OCI-LY7 (cell line): Measurements from ENCODE around the gene SLIT3. TPM values are rescaled to one million over a fixed set of nuclear protein-coding genes. Genes with fewer than 3 reads are reported as not detected.

Experiments used
- BruUV-seq: library from RNA; stranded (reverse); fragments of 400-500 nt; replicated peaks from 2 replicates; lab custom pipeline; 2021; lab: Mats Ljungman, UMichigan
- CTCF ChIA-PET: fragments of 300-600 bp; sonication (Branson Sonifier 250); formaldehyde crosslinking; loops from one replicate; lab custom pipeline; 2022; ENCODE audit warnings: antibody characterized with exemption; ENCODE audit not compliant: unreplicated experiment; lab: Charles Lee
- POLR2A ChIA-PET: fragments of 300-600 bp; sonication (Branson Sonifier 250); formaldehyde crosslinking; loops from one replicate; lab custom pipeline; 2022; ENCODE audit warnings: antibody characterized with exemption; lab: Charles Lee
- DNase-seq: peaks from one replicate; pipeline ENCODE4 v3.0.0-alpha.2; 2015; ENCODE audit warnings: low spot score
- H2AFZ ChIP-seq: fragments of 200-600 bp; sonication (generic), shearing (Covaris generic); 2 replicates; pipeline ENCODE4 v1.6.1; 2014; ENCODE audit warnings: mild to moderate bottlenecking, antibody characterized with exemption, low read length, moderate library complexity
- H3K27ac ChIP-seq: fragments of 200-600 bp; sonication (generic); 2 replicates; pipeline ENCODE4 v1.5.1; 2014; ENCODE audit warnings: mixed run types, low read depth, mild to moderate bottlenecking, moderate library complexity, low read length, inconsistent platforms; ENCODE audit not compliant: poor library complexity, severe bottlenecking
- H3K36me3 ChIP-seq: fragments of 200-600 bp; sonication (generic); 2 replicates; pipeline ENCODE4 v1.6.1; 2014; ENCODE audit warnings: mild to moderate bottlenecking, antibody characterized with exemption, low read length, moderate library complexity, mixed read lengths; ENCODE audit not compliant: insufficient read depth
- H3K4me1 ChIP-seq: fragments of 200-600 bp; sonication (generic); 2 replicates; pipeline ENCODE4 v1.5.1; 2014; ENCODE audit warnings: mild to moderate bottlenecking, low read length; ENCODE audit not compliant: insufficient read depth, poor library complexity, severe bottlenecking
- H3K4me2 ChIP-seq: fragments of 200-600 bp; sonication (generic); 2 replicates; pipeline ENCODE4 v1.6.1; 2014; ENCODE audit warnings: mild to moderate bottlenecking, low read length
- H3K4me3 ChIP-seq: fragments of 200-600 bp; sonication (generic); 2 replicates; pipeline ENCODE4 v1.5.1; 2014; ENCODE audit warnings: mild to moderate bottlenecking, low read depth, low read length; ENCODE audit not compliant: poor library complexity, severe bottlenecking
- H3K79me2 ChIP-seq: fragments of 200-600 bp; sonication (generic); 2 replicates; pipeline ENCODE4 v1.6.1; 2016; ENCODE audit warnings: low read depth, mild to moderate bottlenecking, low read length, moderate library complexity, mixed read lengths; ENCODE audit not compliant: insufficient read depth
- H3K9me2 ChIP-seq: fragments of 200-600 bp; sonication (generic); 2 replicates; pipeline ENCODE4 v1.6.1; 2016; ENCODE audit warnings: mild to moderate bottlenecking, low read length, mixed read lengths; ENCODE audit not compliant: insufficient read depth
- H3K9me3 ChIP-seq: fragments of 200-600 bp; sonication (generic); 2 replicates; pipeline ENCODE4 v1.6.1; 2014; ENCODE audit warnings: mild to moderate bottlenecking, mixed run types, low read length, mixed read lengths
- H4K20me1 ChIP-seq: fragments of 200-600 bp; sonication (generic); 2 replicates; pipeline ENCODE4 v1.6.1; 2014; ENCODE audit warnings: mild to moderate bottlenecking, antibody characterized with exemption, low read length, moderate library complexity, mixed read lengths; ENCODE audit not compliant: insufficient read depth
- EZH2phosphoT487 ChIP-seq: fragments of 200-600 bp; sonication (generic); IDR thresholded peaks from 2 replicates; pipeline ENCODE4 v1.6.1; 2018; ENCODE audit warnings: low read depth, borderline replicate concordance, mild to moderate bottlenecking, mixed run types, antibody characterized with exemption, low read length, moderate library complexity, mixed read lengths
- intact Hi-C: fragments of 100-400 bp; cut with micrococcal nuclease; formaldehyde crosslinking; loops from one replicate; pipeline ENCODE4 v1.10.0; 2022; ENCODE audit not compliant: unreplicated experiment
- total RNA-seq, 2 experiments: library from RNA; depleted of rRNA in 1 of 2; stranded (reverse); fragments of >200 nt in 1 of 2; shearing (Covaris generic) in 1 of 2; gene quantifications; 2 replicates each; pipeline ENCODE4 v1.2.3, GENCODE V29; 2014 to 2022
- TF ChIP-seq, protein P1 (sequence below): fragments of 200-600 bp; sonication (generic); conservative IDR thresholded peaks from 2 replicates; pipeline ENCODE4 v1.5.1; 2014; ENCODE audit warnings: mild to moderate bottlenecking, antibody characterized with exemption, low read length, moderate library complexity, mixed read lengths

Gene SLIT3
- total RNA-seq, 2 experiments from 2014 or later = not detected

DNA sequence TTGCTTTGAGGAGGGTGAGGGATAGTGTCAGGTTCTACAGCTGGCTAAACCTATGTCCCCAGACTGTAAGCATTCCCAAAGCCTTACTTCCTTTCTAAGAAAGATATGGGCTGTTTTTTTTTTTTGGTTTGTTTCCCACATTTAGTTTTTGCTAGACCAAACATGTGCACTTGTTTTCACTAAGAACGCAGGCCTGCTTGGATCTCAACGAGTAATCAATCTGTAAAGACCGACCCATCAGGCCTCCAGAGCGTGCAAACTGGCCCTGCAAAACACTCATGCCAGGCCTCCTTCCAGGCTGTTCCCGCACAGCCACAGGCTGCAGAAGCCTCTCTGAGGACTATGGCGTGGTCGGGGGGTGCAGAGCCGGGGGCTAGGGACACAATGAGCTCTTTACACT is 416.9 kb downstream of the SLIT3 start:
- TF ChIP-seq EZH2phosphoT487 = no peak
- TF ChIP-seq, protein P1, sequence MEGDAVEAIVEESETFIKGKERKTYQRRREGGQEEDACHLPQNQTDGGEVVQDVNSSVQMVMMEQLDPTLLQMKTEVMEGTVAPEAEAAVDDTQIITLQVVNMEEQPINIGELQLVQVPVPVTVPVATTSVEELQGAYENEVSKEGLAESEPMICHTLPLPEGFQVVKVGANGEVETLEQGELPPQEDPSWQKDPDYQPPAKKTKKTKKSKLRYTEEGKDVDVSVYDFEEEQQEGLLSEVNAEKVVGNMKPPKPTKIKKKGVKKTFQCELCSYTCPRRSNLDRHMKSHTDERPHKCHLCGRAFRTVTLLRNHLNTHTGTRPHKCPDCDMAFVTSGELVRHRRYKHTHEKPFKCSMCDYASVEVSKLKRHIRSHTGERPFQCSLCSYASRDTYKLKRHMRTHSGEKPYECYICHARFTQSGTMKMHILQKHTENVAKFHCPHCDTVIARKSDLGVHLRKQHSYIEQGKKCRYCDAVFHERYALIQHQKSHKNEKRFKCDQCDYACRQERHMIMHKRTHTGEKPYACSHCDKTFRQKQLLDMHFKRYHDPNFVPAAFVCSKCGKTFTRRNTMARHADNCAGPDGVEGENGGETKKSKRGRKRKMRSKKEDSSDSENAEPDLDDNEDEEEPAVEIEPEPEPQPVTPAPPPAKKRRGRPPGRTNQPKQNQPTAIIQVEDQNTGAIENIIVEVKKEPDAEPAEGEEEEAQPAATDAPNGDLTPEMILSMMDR = no peak
- no peaks in the 10 kb centered on the region for H4K20me1 ChIP-seq
- peaks cover 15% of the 10 kb centered on the region for H3K4me1 ChIP-seq
- H3K27ac ChIP-seq = no peak overlapping the region
- H3K9me2 ChIP-seq = no peaks in the 10 kb centered on the region
- ChIA-PET POLR2A (no interaction called here), CTCF (no interaction called here)
- no peaks in the 10 kb centered on the region for H3K36me3 ChIP-seq
- intact Hi-C loops = no loop called here
- BruUV-seq = no TSS peak
- H3K9me3 ChIP-seq = no peaks in the 10 kb centered on the region
- no peaks in the 10 kb centered on the region for H3K79me2 ChIP-seq
- no peak overlapping the region for H3K4me3 ChIP-seq
- no peak overlapping the region for H3K4me2 ChIP-seq
- DNase-seq = no peak
- no peak overlapping the region for H2AFZ ChIP-seq

DNA sequence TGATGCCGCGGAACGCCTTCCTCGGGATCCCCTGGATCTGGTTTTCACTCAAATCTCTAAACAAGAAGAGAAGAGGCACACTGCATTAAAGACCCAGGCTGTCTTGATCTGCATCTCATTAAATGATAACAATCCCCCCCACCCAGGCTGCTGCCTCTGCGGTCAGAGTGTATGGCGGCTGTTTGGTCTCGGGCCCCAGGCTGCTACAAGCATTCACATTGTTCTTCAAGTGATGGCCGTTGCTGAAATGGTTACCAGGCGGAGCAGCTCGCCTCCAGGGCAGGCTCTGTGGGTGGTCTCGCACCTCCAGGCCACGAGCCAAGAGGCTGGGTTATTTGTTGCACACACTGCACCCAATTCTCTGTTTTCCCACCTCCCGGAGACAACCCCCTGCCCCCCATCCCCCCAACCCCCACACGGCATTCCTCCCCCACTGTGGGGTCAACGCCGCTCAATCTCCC is 417.6 kb downstream of the SLIT3 start:
- no peaks in the 10 kb centered on the region for H3K79me2 ChIP-seq
- intact Hi-C loops = no loop called here
- no peak for TF ChIP-seq EZH2phosphoT487
- TF ChIP-seq, protein P1 = no peak
- H3K9me2 ChIP-seq = no peaks in the 10 kb centered on the region
- DNase-seq = no peak
- POLR2A ChIA-PET = no interaction called here
- no peak overlapping the region for H3K4me2 ChIP-seq
- no peaks in the 10 kb centered on the region for H4K20me1 ChIP-seq
- no peak overlapping the region for H3K27ac ChIP-seq
- H3K4me3 ChIP-seq = no peak overlapping the region
- H3K36me3 ChIP-seq = no peaks in the 10 kb centered on the region
- H3K9me3 ChIP-seq = no peaks in the 10 kb centered on the region
- CTCF ChIA-PET = no interaction called here
- peaks cover 16% of the 10 kb centered on the region for H3K4me1 ChIP-seq
- H2AFZ ChIP-seq = no peak overlapping the region
- no TSS peak for BruUV-seq

GRCh38 chr5:168882283-168882682 is 418.7 kb downstream of the SLIT3 start:
- TF ChIP-seq EZH2phosphoT487 = no peak
- TF ChIP-seq, protein P1 = no peak
- BruUV-seq = no TSS peak
- CTCF ChIA-PET = no interaction called here
- intact Hi-C loops = no loop called here
- Histone ChIP-seq H3K36me3 (no peaks in the 10 kb centered on the region), H3K4me3 (no peak overlapping the region), H3K4me1 (peaks cover 16% of the 10 kb centered on the region), H3K79me2 (no peaks in the 10 kb centered on the region), H3K4me2 (no peak overlapping the region), H2AFZ (no peak overlapping the region), H3K27ac (no peak overlapping the region), H4K20me1 (no peaks in the 10 kb centered on the region), H3K9me2 (no peaks in the 10 kb centered on the region), H3K9me3 (no peaks in the 10 kb centered on the region)
- POLR2A ChIA-PET = no interaction called here
- no peak for DNase-seq
